ENCODE measurements around the gene FAAP20. TPM values are rescaled to one million over a fixed set of nuclear protein-coding genes. Genes with fewer than 3 reads are reported as not detected.
A peak's percentile ranks its signal among the peaks of the same experiment; 100 is the strongest.

Gene FAAP20
- polyA plus RNA-seq, 3 donors from 2014 or later = 56.7 to 99.6 (median 79.2) TPM

DNA sequence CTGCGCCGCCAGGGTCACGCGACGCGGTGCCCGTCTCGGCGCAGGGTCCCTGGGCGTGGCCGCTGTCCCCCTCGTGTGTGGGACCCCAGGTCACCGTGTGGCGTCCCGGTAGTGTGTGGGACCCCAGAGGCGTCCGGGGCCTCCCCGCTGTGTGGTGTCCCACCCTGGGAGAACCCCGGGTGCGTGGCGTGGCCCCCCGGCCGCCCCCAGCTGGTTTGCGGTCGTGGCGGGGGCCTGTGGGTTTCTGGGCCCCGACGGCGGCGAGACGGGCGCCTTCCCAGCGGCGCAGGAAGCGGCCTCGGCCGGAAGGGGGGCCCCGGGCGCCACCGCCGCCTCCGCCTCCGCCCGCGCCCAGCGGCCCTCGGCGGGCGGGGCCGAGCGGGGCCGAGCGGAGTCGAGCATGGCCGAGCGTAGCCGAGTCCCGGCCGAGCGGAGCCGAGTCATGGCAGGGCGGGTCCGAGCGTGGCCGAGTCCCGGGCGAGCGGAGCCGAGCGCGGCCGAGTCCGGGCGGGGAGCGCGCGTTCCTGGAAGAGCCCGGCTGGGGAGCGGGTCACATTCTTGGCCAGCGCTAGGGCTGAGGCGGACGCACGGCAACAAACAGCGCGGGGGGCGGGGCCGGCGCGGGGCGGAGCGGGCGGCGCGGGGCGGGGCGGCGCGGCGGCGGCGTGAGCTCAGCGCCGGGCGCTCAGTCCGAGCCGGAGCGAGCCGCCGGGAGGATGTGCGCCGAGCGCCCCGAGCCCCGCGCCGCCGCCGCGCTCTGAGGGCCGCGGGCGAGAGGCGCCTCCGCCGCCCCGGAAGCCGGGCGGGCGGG, 33.0 kb upstream of the FAAP20 start:
- DNase-seq = peak; percentile 96 to 97 (median 96)
- Mint-ChIP-seq H3K4me3 (peak overlapping the region; percentile 53 to 74 (median 61)), H3K9me3 (peaks cover 0 to 3% (median 0%) of the 10 kb centered on the region in 6 donors), H3K27me3 (ENCODE audit: low read depth in 3 of 3) (peaks cover 38 to 58% (median 40%) of the 10 kb centered on the region in 3 donors), H3K36me3 (peaks cover 0 to 3% (median 0%) of the 10 kb centered on the region in 3 donors), H3K27ac (peak overlapping the region in 4 of 6 donors; percentile 27 to 81 (median 54)), H3K4me1 (peaks cover 39 to 41% of the 10 kb centered on the region in 2 donors)

DNA sequence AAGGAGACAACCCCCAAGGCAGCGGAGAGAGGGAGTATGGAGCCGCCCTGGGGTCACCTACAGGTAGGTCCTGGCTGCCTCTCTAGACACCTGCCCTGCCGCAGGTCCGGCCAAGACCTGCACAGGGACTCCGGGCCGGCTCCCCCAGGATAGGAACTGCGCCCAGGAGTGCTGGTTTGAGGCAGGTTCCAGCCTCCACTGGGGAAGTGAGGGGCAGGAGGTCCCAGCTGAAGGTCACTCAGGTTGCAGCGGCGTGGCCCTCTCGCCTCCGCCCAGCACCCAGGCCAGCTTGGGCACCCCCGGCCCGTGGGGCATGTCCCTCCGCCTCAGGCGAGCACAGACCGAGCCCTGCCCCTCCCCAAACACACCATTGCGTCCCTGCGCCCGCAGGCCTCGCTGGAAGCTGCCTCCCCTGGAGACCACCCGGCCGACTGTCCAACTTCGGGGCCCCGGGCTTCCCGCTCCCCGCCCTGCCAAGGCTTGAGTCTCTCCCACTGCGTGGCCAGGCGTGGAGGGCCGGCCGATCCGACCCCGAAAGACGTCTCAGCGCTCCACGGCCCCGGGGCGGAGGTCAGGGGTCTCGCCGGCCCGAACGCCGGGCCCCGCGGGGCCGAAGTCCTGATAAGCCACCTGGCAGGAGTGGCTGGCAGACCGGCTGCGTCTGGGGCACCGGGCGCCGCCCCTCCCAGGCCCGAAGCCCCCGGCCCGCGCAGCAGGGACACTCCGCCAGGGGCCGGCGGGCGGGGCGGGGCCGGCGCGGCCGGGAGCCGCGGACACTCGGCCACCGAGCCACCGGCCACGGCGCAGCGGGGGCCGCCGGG, 32.2 kb upstream of the FAAP20 start:
- peak overlapping the region; percentile 75 to 97 (median 92) for H3K27ac Mint-ChIP-seq
- peak overlapping the region; percentile 77 to 87 (median 81) for H3K4me3 Mint-ChIP-seq
- DNase-seq = no peak
- H3K9me3 Mint-ChIP-seq = peaks cover 0 to 3% (median 0%) of the 10 kb centered on the region in 6 donors
- peaks cover 31 to 33% of the 10 kb centered on the region in 2 donors for H3K4me1 Mint-ChIP-seq
- peaks cover 0 to 2% (median 0%) of the 10 kb centered on the region in 3 donors for H3K36me3 Mint-ChIP-seq
- H3K27me3 Mint-ChIP-seq (ENCODE audit: low read depth in 3 of 3) = peaks cover 30 to 51% (median 33%) of the 10 kb centered on the region in 3 donors

DNA sequence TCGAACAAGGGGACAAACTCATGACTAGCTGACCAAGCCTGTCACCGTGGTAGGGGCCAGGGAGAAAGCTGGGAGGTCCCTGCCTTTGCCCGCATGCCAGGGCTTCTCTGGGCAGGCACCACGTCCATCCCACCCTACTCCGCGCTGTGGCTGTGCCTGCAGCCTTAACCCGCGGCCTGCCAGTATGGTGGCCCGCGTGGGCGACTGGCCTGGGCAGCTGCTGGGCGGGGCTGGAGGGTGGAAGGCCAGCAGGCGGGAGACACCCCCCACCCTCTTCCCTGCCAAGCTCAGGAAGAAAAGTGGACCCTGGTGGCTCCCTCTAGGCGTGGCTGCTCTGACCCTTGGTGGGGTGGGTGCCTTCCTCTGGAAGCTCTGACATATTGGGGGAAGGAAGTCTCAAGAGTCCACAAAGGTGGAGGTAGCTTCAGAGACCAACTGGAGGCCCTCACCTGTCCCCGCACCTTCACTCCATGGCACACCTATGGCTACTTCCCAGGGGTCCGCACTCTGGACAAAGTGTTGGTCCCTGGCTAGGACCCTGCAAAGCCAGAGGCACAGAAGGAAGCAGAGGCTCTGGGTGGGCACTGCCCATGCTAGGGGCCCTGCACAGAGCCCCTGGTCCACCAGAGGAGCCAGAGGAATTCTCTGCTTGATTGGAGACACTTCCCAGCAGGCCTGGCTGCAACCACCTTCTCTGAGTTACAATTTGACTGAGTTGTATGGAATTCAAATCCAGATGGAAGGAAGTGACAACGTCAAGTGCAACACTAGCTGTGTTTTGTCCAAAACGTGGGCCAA, 30.3 kb upstream of the FAAP20 start:
- H3K4me3 Mint-ChIP-seq = peak overlapping the region in 1 of 5 donors; percentile 21

DNA sequence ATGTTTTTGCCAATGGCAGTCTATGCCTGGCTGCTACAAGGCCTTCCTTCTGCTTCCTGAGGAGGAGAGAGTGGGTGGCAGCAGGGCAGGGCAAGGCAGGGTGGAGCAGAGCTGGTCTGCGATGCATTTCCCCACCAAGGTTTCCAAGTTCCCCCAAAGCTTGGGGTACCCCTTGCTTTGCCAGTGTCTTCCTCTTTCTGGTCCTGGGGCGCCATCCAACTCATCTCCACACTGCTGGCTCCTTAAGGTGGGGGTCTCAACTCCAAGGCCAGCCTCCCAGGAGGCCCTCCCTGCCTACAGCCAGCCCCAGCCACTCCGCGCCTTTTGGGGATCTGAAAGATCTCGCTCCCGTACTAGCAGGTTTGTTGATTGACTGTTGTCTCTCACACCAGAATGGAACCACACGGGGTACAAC, 29.6 kb upstream of the FAAP20 start:
- H3K4me1 Mint-ChIP-seq = peaks cover 8 to 10% of the 10 kb centered on the region in 2 donors
- no peaks in the 10 kb centered on the region for H3K36me3 Mint-ChIP-seq
- H3K9me3 Mint-ChIP-seq = peaks cover 0 to 3% (median 0%) of the 10 kb centered on the region in 6 donors
- H3K27ac Mint-ChIP-seq = peak overlapping the region in 2 of 6 donors; percentile 19 to 40
- no peak for DNase-seq
- no peak overlapping the region for H3K4me3 Mint-ChIP-seq
- H3K27me3 Mint-ChIP-seq (ENCODE audit: low read depth in 3 of 3) = peaks cover 14 to 25% (median 14%) of the 10 kb centered on the region in 3 donors

More for the DNA sequence above, 30.3 kb upstream of the FAAP20 start:
- Mint-ChIP-seq H3K9me3 (peaks cover 0 to 3% (median 0%) of the 10 kb centered on the region in 6 donors), H3K27me3 (ENCODE audit: low read depth in 3 of 3) (peaks cover 16 to 32% (median 20%) of the 10 kb centered on the region in 3 donors), H3K4me1 (peaks cover 15% of the 10 kb centered on the region in 2 donors), H3K36me3 (no peaks in the 10 kb centered on the region), H3K27ac (peak overlapping the region in 2 of 6 donors; percentile 40)
- no peak for DNase-seq

DNA sequence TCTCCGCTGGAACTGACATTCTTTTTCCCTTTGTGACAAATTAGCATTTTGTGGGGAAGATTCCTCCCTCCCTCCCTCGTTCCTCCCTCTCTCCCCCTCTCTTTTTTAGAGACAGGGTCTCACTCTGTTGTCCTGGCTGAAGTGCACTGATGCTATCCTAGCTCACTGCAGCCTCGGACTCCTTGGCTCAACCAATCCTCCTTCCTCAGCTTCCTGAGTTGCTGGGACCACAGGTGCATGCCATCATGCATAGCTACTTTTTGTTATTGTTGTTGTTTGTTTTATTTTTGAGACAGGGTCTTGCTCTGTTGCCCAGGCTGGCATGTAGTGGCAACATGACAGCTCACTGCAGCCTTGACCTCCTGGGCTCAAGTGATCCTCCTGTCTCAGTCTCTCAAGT, 26.7 kb upstream of the FAAP20 start:
- Mint-ChIP-seq H3K9me3 (no peaks in the 10 kb centered on the region), H3K4me3 (no peak overlapping the region), H3K36me3 (peaks cover 0 to 6% (median 0%) of the 10 kb centered on the region in 3 donors), H3K4me1 (peaks cover 3 to 4% of the 10 kb centered on the region in 2 donors), H3K27ac (no peak overlapping the region), H3K27me3 (ENCODE audit: low read depth in 3 of 3) (peaks cover 4 to 13% (median 6%) of the 10 kb centered on the region in 3 donors)
- DNase-seq = no peak

DNA sequence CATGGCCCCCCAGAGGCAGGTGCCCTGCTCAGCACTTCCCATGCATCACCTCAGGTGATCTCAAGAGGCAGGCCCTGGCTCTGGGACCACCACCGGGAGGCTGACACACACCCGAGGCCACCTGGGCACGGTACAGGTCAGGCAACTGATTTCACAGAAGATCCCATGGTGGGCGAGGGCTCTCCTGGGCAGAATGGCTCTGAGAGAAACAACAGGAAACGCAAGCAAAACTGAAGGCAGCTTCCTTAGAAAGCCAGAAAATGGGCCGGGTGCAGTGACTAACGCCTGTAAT, 22.1 kb upstream of the FAAP20 start:
- no peaks in the 10 kb centered on the region for H3K4me1 Mint-ChIP-seq
- H3K4me3 Mint-ChIP-seq = no peak overlapping the region
- no peak overlapping the region for H3K27ac Mint-ChIP-seq
- peaks cover 0 to 7% (median 2%) of the 10 kb centered on the region in 3 donors for H3K27me3 Mint-ChIP-seq (ENCODE audit: low read depth in 3 of 3)
- no peak for DNase-seq
- peaks cover 0 to 6% (median 0%) of the 10 kb centered on the region in 3 donors for H3K36me3 Mint-ChIP-seq
- H3K9me3 Mint-ChIP-seq = no peaks in the 10 kb centered on the region

DNA sequence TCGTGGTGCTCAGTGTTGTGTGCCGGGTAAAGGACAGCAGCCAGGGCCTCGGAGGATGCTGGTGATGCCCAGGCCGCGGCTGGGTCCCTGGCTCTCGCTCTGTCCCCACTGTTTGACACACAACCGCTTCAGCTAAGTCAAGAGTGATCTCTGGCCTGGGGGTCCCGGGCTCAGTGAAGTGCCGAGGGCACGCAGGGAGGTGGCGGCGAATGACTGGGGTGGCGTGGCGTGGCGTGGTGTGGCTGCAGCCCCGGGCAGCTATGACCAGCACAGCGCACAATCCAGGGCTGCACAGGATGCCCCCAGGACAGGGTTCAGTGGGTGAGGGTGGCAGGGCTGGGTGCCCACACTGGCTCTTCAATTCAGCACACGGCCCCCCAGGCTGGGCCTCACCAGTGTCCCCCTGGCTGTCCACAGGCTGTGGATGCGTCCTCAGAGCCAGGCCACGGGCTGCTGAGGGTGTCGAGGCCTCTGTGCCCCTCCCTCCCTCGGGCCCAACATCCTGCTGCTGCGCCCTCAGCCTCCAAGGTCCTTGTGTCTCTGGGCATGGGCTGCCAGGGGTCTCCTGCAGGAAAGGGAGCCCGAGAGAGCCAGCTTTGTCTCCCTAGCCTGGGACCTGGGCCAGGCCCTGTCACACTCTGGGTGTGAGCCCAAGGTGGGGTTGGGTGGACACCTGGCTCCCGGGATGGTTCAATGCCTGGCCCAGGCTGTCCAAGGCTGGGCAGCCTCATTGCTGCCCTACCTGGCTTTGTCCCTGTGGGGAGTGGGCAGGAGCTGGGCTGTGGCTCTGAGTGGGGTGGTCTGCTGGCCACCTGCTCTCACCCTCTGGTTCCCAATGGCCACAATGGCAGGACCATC, 21.6 kb upstream of the FAAP20 start:
- no peak overlapping the region for H3K4me3 Mint-ChIP-seq
- H3K4me1 Mint-ChIP-seq = no peaks in the 10 kb centered on the region
- no peaks in the 10 kb centered on the region for H3K9me3 Mint-ChIP-seq
- H3K36me3 Mint-ChIP-seq = peaks cover 0 to 6% (median 0%) of the 10 kb centered on the region in 3 donors
- H3K27me3 Mint-ChIP-seq (ENCODE audit: low read depth in 3 of 3) = peaks cover 0 to 7% (median 2%) of the 10 kb centered on the region in 3 donors
- no peak overlapping the region for H3K27ac Mint-ChIP-seq
- DNase-seq = no peak

DNA sequence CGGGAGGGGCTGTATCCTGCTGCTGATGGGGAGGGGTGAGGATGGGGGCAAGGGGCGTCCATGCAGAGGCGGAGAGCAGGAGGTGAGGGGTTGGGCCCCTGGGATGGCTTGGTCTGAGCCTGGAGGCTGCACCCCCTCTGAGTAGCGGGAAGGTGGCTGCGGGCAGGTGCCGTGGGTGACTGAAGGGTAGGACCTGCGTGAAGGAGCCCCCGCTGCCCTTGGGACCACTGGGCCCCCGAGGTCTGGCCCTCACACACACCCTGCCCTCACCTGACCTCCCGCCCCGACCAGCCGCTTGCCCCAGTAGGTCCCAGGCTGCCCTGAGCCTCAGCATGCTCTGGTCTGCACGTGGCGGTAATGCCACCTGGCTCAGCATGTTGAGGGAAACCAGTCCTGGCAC, 20.8 kb upstream of the FAAP20 start:
- Mint-ChIP-seq H3K27me3 (ENCODE audit: low read depth in 3 of 3) (peaks cover 0 to 7% (median 2%) of the 10 kb centered on the region in 3 donors), H3K9me3 (no peaks in the 10 kb centered on the region), H3K36me3 (peaks cover 0 to 6% (median 0%) of the 10 kb centered on the region in 3 donors), H3K4me1 (no peaks in the 10 kb centered on the region), H3K27ac (no peak overlapping the region), H3K4me3 (no peak overlapping the region)
- DNase-seq = no peak

DNA sequence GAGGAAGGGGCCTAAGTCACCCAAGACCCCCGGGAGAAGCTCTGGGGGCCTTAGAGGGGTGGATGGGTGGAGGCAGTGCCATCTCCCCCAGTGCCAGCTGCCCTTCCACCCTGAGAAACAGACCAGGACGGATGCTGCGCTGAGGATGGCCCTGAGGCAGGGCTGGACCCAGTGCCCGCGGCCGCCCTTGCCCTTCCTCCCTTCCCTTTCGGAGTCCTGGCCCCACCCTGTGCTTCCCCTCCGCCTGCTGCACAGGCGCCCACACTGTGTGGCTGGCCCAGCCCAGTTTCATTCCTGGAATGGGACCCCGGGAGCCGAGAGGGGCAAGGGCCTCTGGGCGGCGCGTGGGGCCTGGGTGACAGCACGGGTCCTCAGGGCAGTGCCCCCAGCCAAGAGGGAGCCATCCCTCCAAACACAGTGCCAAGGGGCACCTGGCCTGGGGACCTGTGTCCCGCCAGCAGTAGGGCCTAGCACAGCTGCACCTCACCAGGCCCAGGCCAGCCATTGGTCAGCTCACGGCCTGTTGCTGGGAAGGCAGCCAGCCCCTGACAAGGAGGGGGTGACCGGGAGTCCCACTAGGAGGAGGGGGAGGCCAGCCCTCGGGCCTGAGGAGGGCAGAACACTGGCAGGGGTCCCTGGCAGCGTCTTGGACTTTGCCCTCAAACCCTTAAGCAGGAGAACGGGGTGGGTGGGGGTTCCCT, 20.1 kb upstream of the FAAP20 start:
- DNase-seq = no peak

DNA sequence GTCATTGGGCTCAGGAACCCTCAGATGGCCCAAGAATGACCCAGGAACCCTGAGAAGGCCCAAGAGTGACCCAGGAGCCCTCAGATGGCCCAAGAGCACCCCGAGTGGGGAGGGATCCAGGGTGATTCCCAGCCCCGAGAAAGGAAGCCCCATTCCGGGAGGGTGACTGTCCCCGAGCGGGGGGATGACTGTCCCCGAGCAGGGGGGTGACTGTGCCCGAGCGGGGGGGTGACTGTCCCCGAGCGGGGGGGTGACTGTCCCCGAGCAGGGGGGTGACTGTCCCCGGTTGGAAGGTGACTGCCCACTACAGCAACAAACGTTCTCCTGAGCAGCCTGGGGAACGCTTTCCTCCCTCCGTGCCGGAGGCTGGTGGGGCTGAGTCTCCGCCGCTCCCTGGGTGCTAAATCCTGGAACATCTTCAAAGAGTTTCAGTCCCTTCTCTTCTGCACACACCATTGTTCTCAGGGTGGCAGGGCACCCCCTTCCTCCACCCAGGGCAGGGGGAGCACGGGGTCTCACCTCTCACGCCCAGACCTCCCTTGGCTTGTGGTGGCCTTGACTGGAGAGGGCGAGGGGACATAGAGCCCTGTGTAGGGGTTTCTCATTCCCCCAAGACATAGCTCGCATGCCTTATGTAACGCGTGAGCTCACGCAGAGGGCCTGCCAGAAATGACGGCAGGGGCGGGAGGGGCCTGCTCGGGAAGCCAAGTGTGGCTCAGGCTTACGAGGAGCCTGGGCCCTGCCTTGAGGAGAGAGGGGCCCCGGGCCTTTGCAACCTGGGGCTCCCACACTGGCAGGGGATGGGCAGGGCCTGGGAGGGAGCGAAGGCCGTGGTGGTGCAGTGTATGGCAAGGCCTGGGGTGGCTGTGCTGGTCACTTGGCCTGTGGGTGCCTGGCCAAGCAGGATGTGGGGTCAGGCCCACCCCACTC, 19.3 kb upstream of the FAAP20 start:
- Mint-ChIP-seq H3K9me3 (no peaks in the 10 kb centered on the region), H3K36me3 (peaks cover 0 to 4% (median 0%) of the 10 kb centered on the region in 3 donors), H3K4me3 (no peak overlapping the region), H3K27ac (no peak overlapping the region), H3K4me1 (no peaks in the 10 kb centered on the region), H3K27me3 (ENCODE audit: low read depth in 3 of 3) (peaks cover 0 to 8% (median 2%) of the 10 kb centered on the region in 3 donors)
- DNase-seq = no peak

More for the DNA sequence above, 20.1 kb upstream of the FAAP20 start:
- H3K27me3 Mint-ChIP-seq (ENCODE audit: low read depth in 3 of 3) = peaks cover 0 to 7% (median 2%) of the 10 kb centered on the region in 3 donors
- H3K4me1 Mint-ChIP-seq = no peaks in the 10 kb centered on the region
- no peak overlapping the region for H3K4me3 Mint-ChIP-seq
- H3K36me3 Mint-ChIP-seq = peaks cover 0 to 6% (median 0%) of the 10 kb centered on the region in 3 donors
- H3K9me3 Mint-ChIP-seq = no peaks in the 10 kb centered on the region
- H3K27ac Mint-ChIP-seq = no peak overlapping the region

Measured in immature natural killer cell (primary cell).